SK-N-MC (cell line): ENCODE measurements around the gene SCN9A.
A peak's percentile ranks its signal among the peaks of the same experiment; 100 is the strongest.

Experiments
- DNase-seq: peaks from one replicate; pipeline ENCODE4 v3.0.0-alpha.2; 2011; ENCODE audit warnings: low read depth, low spot score
- H3K27ac ChIP-seq: fragments of 200-600 bp; sonication (generic); 2 replicates; pipeline ENCODE4 v1.5.1; 2016; ENCODE audit warnings: mixed run types
- H3K36me3 ChIP-seq: fragments of 200-600 bp; sonication (generic); 2 replicates; pipeline ENCODE4 v1.6.1; 2017; ENCODE audit warnings: antibody characterized with exemption, low read length, mixed read lengths; ENCODE audit not compliant: insufficient read depth
- H3K4me3 ChIP-seq: fragments of 200-600 bp; sonication (generic); 2 replicates; pipeline ENCODE4 v1.5.1; 2016
- H3K9ac ChIP-seq: fragments of 200-600 bp; sonication (generic); 2 replicates; pipeline ENCODE4 v1.8.0; 2017; ENCODE audit warnings: mixed run types, mixed read lengths; ENCODE audit not compliant: insufficient read length
- H3K9me3 ChIP-seq: fragments of 200-600 bp; sonication (generic); 2 replicates; pipeline ENCODE4 v1.6.1; 2017; ENCODE audit warnings: low read depth, mild to moderate bottlenecking, antibody characterized with exemption, low read length, moderate library complexity, mixed read lengths
- EZH2 ChIP-seq: fragments of 200-600 bp; sonication (generic); IDR thresholded peaks from one replicate; pipeline ENCODE4 v1.6.1; 2017; ENCODE audit warnings: antibody characterized with exemption
- FOXP2 ChIP-seq: optimal IDR thresholded peaks from 2 replicates; pipeline ENCODE3; 2011; ENCODE audit warnings: mild to moderate bottlenecking, moderate library complexity; ENCODE audit not compliant: insufficient read depth; ENCODE audit errors: extremely low read length, control extremely low read depth
- POLR2AphosphoS5 ChIP-seq: IDR thresholded peaks from 2 replicates; pipeline ENCODE4 v1.6.1; 2012; ENCODE audit warnings: mild to moderate bottlenecking, low read depth, low read length, borderline replicate concordance

The SCN9A gene

DNA sequence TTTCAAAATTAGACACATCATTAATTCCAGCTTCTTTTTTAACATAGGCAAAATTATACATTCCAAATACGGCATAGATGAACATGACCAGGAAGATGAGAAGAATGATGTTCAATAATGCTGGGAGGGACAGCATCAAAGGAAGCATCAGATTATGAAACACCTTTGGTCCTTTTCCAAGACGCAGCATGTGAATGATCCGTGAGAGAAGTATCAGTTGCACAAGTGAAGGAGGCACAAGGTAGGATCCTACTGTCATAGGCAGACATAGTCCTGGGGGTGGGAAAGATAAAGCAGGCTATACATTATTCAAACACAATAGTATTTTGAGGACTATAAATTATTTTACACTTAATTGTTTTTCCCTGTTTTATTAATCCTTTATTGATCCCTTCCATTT lies 30.6 kb upstream of the SCN9A start:
- Histone ChIP-seq H3K36me3 (no peaks in the 10 kb centered on the region), H3K9me3 (no peaks in the 10 kb centered on the region), H3K27ac (no peak overlapping the region), H3K9ac (no peak overlapping the region), H3K4me3 (no peak overlapping the region)
- TF ChIP-seq POLR2AphosphoS5 = no peak
- no peak for TF ChIP-seq EZH2
- no peak for TF ChIP-seq FOXP2
- no peak for DNase-seq

DNA sequence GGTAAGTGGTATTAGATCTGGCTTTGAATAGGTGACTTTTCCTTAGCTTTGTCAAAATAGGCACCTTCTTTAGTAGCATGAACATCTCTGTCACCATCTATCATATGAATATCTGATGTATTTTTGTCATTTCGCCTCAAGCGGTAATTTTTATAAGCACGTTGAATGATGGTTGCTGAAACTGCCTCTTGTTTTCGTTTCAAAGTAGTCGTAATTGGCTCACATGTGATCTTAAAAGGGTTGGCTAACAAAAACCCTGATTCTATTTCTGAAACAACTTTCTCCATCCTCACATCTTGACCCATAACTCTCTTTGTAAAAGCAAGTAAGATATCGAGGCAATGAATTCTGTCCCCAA lies 29.8 kb upstream of the SCN9A start:
- no peaks in the 10 kb centered on the region for H3K36me3 ChIP-seq
- no peak for DNase-seq
- H3K27ac ChIP-seq = no peak overlapping the region
- H3K4me3 ChIP-seq = no peak overlapping the region
- no peak overlapping the region for H3K9ac ChIP-seq
- TF ChIP-seq FOXP2 (no peak), POLR2AphosphoS5 (no peak), EZH2 (no peak)
- no peaks in the 10 kb centered on the region for H3K9me3 ChIP-seq

DNA sequence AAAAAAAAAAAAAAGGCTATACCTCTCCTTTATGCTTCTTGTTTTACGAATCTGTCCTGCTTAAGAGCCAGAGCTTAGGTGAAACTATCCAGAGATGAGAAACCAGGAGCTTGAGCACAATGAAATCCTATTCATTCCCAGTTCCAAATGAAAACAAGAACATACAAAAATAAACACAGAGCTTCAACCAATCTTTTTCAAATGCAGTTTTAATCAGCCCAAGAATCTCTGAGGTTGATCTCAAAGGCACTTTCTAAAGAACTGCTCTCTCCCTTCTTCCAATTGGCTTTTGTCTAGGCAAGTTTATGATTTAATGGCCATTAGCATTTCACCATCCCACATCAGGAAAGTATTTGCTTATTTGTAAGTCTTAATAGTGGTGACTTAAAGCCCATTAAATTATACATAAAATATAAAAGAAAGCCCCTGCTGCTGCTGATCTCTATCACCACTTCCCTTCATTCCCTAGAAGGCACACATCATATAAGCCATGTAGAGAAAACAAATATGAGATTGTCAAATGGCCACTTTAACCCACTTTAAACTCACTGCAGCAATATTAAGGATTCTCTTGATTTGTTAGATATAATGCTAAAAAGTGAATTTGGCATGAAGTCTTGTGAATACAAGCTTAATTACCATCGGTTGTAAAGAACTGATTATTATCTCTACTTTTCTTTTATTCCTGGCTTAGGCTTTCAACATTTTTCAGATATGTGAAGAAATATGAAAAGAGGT lies 29.3 kb upstream of the SCN9A start:
- Histone ChIP-seq H3K9me3 (no peaks in the 10 kb centered on the region), H3K4me3 (no peak overlapping the region), H3K27ac (no peak overlapping the region), H3K36me3 (no peaks in the 10 kb centered on the region), H3K9ac (no peak overlapping the region)
- TF ChIP-seq EZH2 = no peak
- TF ChIP-seq POLR2AphosphoS5 = no peak; the same call in 1 of the 2 replicates
- TF ChIP-seq FOXP2 = no peak
- DNase-seq = peak; percentile 69

DNA sequence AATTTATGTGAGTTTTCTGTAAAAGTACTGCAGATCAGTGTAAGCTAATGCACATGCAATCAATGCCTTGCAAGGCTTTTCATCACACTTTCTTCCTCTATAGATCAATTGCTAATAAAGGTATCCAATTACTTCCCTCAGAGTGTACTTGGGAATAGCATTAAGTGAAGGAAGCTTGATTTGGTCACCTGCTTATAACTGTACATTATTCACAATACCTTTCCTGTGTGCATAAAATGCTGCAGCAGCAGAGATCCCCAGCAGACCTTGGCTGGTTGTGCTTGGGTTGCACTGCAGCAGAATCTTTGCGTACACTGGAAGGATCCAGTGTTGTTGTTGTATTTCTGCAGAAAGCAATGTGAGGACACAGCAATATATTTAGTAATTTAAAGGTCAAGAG lies 18.5 kb upstream of the SCN9A start:
- TF ChIP-seq POLR2AphosphoS5 = no peak
- TF ChIP-seq EZH2 = no peak
- TF ChIP-seq FOXP2 = no peak
- Histone ChIP-seq H3K9me3 (no peaks in the 10 kb centered on the region), H3K27ac (no peak overlapping the region), H3K36me3 (no peaks in the 10 kb centered on the region), H3K4me3 (no peak overlapping the region), H3K9ac (no peak overlapping the region)
- no peak for DNase-seq

DNA sequence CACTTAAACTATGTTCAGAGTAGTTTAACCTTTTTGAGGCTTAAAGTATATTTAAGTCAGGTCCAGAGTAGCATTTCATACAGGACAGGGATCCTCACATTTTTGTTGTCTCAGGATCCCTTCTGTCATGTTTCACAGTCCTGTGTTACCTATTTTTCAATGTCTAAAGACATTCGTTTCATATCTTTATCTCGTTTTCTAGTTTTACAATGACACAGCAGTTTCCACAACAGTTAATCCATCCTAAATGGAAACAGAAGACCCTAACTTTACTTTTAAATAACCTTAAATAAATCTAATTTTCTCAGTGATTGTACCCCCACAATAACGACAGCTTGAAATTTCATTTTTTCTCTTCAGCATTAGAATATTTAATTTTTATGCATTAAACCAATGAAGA lies 17.3 kb upstream of the SCN9A start:
- H3K9ac ChIP-seq = no peak overlapping the region
- no peak overlapping the region for H3K4me3 ChIP-seq
- DNase-seq = no peak
- H3K27ac ChIP-seq = no peak overlapping the region
- no peak for TF ChIP-seq EZH2
- no peak for TF ChIP-seq FOXP2
- no peak for TF ChIP-seq POLR2AphosphoS5
- H3K36me3 ChIP-seq = no peaks in the 10 kb centered on the region
- H3K9me3 ChIP-seq = no peaks in the 10 kb centered on the region

DNA sequence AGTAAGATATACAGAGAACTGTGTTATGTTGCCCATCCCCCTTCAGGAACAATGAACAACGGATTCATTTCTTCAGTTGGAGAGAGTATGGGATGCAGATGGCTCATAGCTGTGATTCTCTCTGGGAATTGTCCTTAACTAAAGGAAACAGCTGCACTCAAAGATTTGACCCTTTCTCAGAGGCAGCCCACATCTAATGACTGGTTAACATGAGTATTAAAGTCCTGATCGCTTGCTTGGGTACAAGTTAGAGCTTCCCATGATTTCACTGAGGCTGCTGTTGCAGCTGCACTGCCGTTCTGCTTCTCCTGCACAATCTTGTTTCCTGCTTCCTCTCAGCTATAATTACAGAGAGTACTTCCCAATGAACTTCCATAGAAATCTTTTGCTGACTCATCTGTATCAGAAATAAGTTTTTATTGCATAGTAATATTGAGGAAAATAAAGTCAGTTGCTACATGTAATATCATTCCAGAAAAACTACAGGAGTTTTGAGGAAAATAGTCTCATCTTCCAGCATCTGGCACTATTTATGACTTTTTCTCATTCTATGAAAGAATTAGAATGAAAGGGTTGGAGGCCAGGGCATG lies 12.8 kb upstream of the SCN9A start:
- H3K36me3 ChIP-seq = no peaks in the 10 kb centered on the region
- peak overlapping the region; percentile 11 for H3K4me3 ChIP-seq
- H3K9me3 ChIP-seq = no peaks in the 10 kb centered on the region; the same call in 1 of the 2 replicates
- DNase-seq = no peak
- H3K9ac ChIP-seq = no peak overlapping the region
- TF ChIP-seq EZH2 = no peak
- no peak for TF ChIP-seq POLR2AphosphoS5
- TF ChIP-seq FOXP2 = no peak
- H3K27ac ChIP-seq = peak overlapping the region; percentile 75; the same call in 1 of the 2 replicates

DNA sequence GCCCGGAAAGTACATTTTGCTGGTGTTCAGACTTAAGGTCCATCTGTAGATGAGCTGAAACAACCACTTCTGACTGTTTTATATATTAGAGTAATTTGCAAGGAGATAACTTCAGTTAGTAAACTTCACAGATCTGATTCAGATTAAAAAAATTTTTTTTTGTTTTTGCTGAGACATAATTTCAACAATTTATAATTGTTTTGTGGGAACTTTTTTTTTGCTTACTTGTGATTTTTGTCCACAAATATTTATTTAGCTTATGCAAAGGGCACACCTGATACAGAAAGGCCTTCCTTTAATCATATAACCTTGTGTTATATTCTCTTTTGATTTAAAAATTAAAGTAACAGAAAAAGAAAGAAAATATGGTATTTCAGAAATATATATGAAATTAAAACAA lies 9.6 kb upstream of the SCN9A start:
- Histone ChIP-seq H3K9ac (no peak overlapping the region), H3K4me3 (no peak overlapping the region), H3K36me3 (no peaks in the 10 kb centered on the region), H3K27ac (no peak overlapping the region), H3K9me3 (no peaks in the 10 kb centered on the region; the same call in 1 of the 2 replicates)
- no peak for DNase-seq
- TF ChIP-seq POLR2AphosphoS5 (no peak), EZH2 (no peak), FOXP2 (no peak)

DNA sequence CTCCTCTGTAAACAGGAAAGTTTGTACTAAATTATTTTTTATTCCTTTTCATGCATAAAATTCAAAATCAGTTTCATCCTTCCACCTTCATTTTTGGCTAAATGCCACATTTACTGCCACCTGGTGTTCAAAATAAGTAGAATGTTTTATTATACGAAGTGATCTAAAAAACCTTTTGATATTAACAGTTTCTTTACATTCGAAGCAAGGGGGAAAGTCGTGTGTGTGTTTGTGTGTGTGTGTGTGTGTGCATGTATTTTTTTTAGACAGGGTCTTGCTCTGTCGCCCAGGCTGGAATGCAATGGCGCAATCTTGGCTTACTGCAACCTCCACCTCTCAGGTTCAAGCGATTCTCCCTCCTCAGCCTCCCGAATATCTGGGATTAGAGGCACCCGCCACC lies 9.0 kb upstream of the SCN9A start:
- Histone ChIP-seq H3K27ac (no peak overlapping the region), H3K9ac (no peak overlapping the region), H3K36me3 (no peaks in the 10 kb centered on the region), H3K4me3 (no peak overlapping the region), H3K9me3 (no peaks in the 10 kb centered on the region; the same call in 1 of the 2 replicates)
- TF ChIP-seq EZH2 = no peak
- no peak for TF ChIP-seq FOXP2
- no peak for TF ChIP-seq POLR2AphosphoS5
- DNase-seq = no peak

DNA sequence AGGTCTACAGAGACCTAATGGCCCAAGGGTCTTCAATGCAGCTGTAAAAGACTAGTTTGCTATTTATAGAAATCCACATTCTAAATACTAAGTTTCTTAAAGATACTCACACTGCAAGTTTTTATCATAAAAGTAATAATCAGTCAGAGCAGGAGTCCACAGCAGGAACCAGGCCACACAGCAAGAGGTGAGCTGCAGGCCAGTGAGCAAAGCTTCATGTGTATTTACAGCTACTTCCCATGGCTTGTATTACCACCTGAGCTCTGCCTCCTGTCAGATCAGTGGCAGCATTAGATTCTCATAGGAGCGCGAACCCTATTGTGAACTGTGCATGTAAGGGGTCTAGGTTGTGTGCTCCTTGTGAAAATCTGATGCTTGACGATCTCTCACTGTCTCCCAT lies 6.7 kb upstream of the SCN9A start:
- Histone ChIP-seq H3K36me3 (no peaks in the 10 kb centered on the region), H3K4me3 (no peak overlapping the region), H3K27ac (no peak overlapping the region), H3K9me3 (no peaks in the 10 kb centered on the region; the same call in 1 of the 2 replicates), H3K9ac (no peak overlapping the region)
- no peak for DNase-seq
- TF ChIP-seq FOXP2 = no peak
- TF ChIP-seq EZH2 = no peak
